ENCODE data around the gene EFL1. TPM values are rescaled to one million over a fixed set of nuclear protein-coding genes. Genes with fewer than 3 reads are reported as not detected.
A peak's percentile ranks its signal among the peaks of the same experiment; 100 is the strongest.

EFL1 gene
- total RNA-seq, 2 donors from 2014 or later, result 27.4 to 38.9 TPM

- Histone ChIP-seq H3K4me3 (no peak overlapping the region), H3K9ac (ENCODE audit: low read depth in 2 of 2, low read length in 2 of 2) (no peak overlapping the region), H3K27ac (no peak overlapping the region), H3K9me3 (no peaks in the 10 kb centered on the region), H3K27me3 (no peaks in the 10 kb centered on the region), H3K36me3 (no peaks in the 10 kb centered on the region), H3K4me1 (no peaks in the 10 kb centered on the region)
- peak; percentile 85 for TF ChIP-seq CTCF (IDR thresholded peaks at IDR 0.05)
- intact Hi-C loops (cut with DNase I), result no loop called here
- peak; percentile 65 for DNase-seq
Observed at GRCh38 chr15:82108489-82109078, 153.9 kb downstream of the EFL1 start.

- Histone ChIP-seq H3K4me1 (no peaks in the 10 kb centered on the region), H3K27ac (no peak overlapping the region), H3K36me3 (no peaks in the 10 kb centered on the region), H3K9me3 (no peaks in the 10 kb centered on the region), H3K9ac (ENCODE audit: low read depth in 2 of 2, low read length in 2 of 2) (no peak overlapping the region), H3K27me3 (no peaks in the 10 kb centered on the region), H3K4me3 (no peak overlapping the region)
- intact Hi-C loops (cut with DNase I), result no loop called here
- no peak for TF ChIP-seq CTCF (IDR thresholded peaks at IDR 0.05)
- DNase-seq, result no peak
Observed at GRCh38 chr15:82106679-82107078, 155.9 kb downstream of the EFL1 start.

GRCh38 chr15:82105451-82106215 is 156.9 kb downstream of the EFL1 start:
- intact Hi-C loops (cut with DNase I), result no loop called here
- TF ChIP-seq CTCF (IDR thresholded peaks at IDR 0.05), result no peak
- no peaks in the 10 kb centered on the region for H3K27me3 ChIP-seq
- no peak overlapping the region for H3K4me3 ChIP-seq
- no peak for DNase-seq
- H3K9me3 ChIP-seq, result no peaks in the 10 kb centered on the region
- H3K36me3 ChIP-seq, result no peaks in the 10 kb centered on the region
- H3K27ac ChIP-seq, result no peak overlapping the region
- H3K9ac ChIP-seq (ENCODE audit: low read depth in 2 of 2, low read length in 2 of 2), result no peak overlapping the region
- no peaks in the 10 kb centered on the region for H3K4me1 ChIP-seq

- DNase-seq, result no peak
- Histone ChIP-seq H3K27me3 (no peaks in the 10 kb centered on the region), H3K36me3 (no peaks in the 10 kb centered on the region), H3K27ac (no peak overlapping the region), H3K4me3 (no peak overlapping the region), H3K9me3 (no peaks in the 10 kb centered on the region), H3K9ac (ENCODE audit: low read depth in 2 of 2, low read length in 2 of 2) (no peak overlapping the region), H3K4me1 (no peaks in the 10 kb centered on the region)
- no peak for TF ChIP-seq CTCF (IDR thresholded peaks at IDR 0.05)
- intact Hi-C loops (cut with DNase I), result no loop called here
Observed at GRCh38 chr15:82103468-82103867, 159.1 kb downstream of the EFL1 start.

GRCh38 chr15:82100111-82100929 is 162.2 kb downstream of the EFL1 start:
- Histone ChIP-seq H3K9ac (ENCODE audit: low read depth in 2 of 2, low read length in 2 of 2) (no peak overlapping the region), H3K27me3 (no peaks in the 10 kb centered on the region), H3K27ac (no peak overlapping the region), H3K36me3 (no peaks in the 10 kb centered on the region), H3K4me1 (no peaks in the 10 kb centered on the region), H3K9me3 (no peaks in the 10 kb centered on the region), H3K4me3 (no peak overlapping the region)
- TF ChIP-seq CTCF (IDR thresholded peaks at IDR 0.05), result no peak
- intact Hi-C loops (cut with DNase I), result no loop called here
- no peak for DNase-seq

Data from colonic mucosa (tissue), 4 donors.